ENCODE measurements around the gene FBLN1.
A peak's percentile ranks its signal among the peaks of the same experiment; 100 is the strongest.

FBLN1 gene

DNA sequence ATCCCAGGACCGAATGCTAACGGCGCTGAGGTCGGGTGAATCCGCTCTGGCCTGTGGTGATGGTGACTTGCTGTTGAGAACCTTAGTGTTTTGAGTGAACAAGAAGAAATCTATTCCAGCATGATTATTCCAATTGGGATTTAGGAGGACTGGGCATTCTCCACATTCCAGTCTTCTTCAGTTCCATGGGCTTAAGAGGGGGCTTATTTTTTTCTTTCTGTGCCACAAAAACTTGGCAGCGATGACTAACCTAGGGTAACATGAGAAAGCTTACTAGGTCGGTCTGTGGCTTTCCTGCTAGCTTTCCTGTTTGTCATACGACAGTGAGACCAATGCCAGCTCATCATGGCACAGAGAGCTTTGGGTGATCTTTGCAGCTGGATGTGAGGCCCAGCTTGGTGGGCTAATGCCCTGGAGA is 106.1 kb downstream of the FBLN1 start:
- H3K4me3 ChIP-seq (ENCODE audit: low read depth, low read length), result no peak overlapping the region
- peak; percentile 76 for DNase-seq (ENCODE audit: low read depth)
- TF ChIP-seq, protein P1, sequence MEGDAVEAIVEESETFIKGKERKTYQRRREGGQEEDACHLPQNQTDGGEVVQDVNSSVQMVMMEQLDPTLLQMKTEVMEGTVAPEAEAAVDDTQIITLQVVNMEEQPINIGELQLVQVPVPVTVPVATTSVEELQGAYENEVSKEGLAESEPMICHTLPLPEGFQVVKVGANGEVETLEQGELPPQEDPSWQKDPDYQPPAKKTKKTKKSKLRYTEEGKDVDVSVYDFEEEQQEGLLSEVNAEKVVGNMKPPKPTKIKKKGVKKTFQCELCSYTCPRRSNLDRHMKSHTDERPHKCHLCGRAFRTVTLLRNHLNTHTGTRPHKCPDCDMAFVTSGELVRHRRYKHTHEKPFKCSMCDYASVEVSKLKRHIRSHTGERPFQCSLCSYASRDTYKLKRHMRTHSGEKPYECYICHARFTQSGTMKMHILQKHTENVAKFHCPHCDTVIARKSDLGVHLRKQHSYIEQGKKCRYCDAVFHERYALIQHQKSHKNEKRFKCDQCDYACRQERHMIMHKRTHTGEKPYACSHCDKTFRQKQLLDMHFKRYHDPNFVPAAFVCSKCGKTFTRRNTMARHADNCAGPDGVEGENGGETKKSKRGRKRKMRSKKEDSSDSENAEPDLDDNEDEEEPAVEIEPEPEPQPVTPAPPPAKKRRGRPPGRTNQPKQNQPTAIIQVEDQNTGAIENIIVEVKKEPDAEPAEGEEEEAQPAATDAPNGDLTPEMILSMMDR (IDR thresholded peaks at IDR 0.05; ENCODE audit: low read depth, low read length), result no peak
- no peak for TF ChIP-seq MYC (IDR thresholded peaks at IDR 0.05; ENCODE audit: low read depth, low read length)
- no peak for TF ChIP-seq POLR2A (IDR thresholded peaks at IDR 0.05; ENCODE audit: extremely low read depth, insufficient read length)
- no peak for TF ChIP-seq MAX (IDR thresholded peaks at IDR 0.05; ENCODE audit: low read depth, low read length)

DNA sequence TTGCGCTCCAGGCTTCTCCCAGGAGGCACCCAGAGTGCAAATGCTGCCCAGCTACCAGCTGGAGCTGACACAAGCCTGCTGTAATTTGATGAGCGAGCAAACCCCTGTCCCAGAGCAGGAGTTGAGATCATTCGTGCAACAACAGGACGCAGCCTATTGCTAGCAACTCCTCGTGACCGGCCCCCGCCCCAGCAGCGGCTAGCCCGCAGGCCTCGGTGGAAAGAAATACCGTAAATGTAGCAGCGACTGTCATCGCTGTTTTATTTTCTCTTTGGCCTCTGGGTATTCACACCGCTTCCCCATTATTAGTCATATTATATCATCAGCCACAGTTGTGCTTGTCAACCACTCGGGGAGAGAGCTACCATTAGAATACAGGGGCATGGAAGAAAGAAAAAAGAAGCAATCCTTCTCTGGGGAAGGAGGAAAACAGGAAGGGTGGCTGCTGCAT is 109.8 kb downstream of the FBLN1 start:
- peak; percentile 44 for TF ChIP-seq MAX (IDR thresholded peaks at IDR 0.05; ENCODE audit: low read depth, low read length)
- TF ChIP-seq MYC (IDR thresholded peaks at IDR 0.05; ENCODE audit: low read depth, low read length), result peak; percentile 45; the same call in 1 of the 2 replicates
- TF ChIP-seq, protein P1 (IDR thresholded peaks at IDR 0.05; ENCODE audit: low read depth, low read length), result no peak
- DNase-seq (ENCODE audit: low read depth), result peak; percentile 85
- H3K4me3 ChIP-seq (ENCODE audit: low read depth, low read length), result peak overlapping the region; percentile 49

- TF ChIP-seq MYC (IDR thresholded peaks at IDR 0.05; ENCODE audit: low read depth, low read length) (no peak), POLR2A (IDR thresholded peaks at IDR 0.05; ENCODE audit: extremely low read depth, insufficient read length) (no peak), MAX (IDR thresholded peaks at IDR 0.05; ENCODE audit: low read depth, low read length) (no peak)
- TF ChIP-seq, protein P1 (IDR thresholded peaks at IDR 0.05; ENCODE audit: low read depth, low read length), result no peak
- DNase-seq (ENCODE audit: low read depth), result no peak
- peak overlapping the region; percentile 49 for H3K4me3 ChIP-seq (ENCODE audit: low read depth, low read length)
Measured at GRCh38 chr22:45612940-45613339, 110.3 kb downstream of the FBLN1 start.

- no peak overlapping the region for H3K4me3 ChIP-seq (ENCODE audit: low read depth, low read length)
- no peak for TF ChIP-seq MYC (IDR thresholded peaks at IDR 0.05; ENCODE audit: low read depth, low read length)
- no peak for TF ChIP-seq POLR2A (IDR thresholded peaks at IDR 0.05; ENCODE audit: extremely low read depth, insufficient read length)
- TF ChIP-seq, protein P1 (IDR thresholded peaks at IDR 0.05; ENCODE audit: low read depth, low read length), result no peak
- no peak for TF ChIP-seq MAX (IDR thresholded peaks at IDR 0.05; ENCODE audit: low read depth, low read length)
- DNase-seq (ENCODE audit: low read depth), result no peak
Measured at GRCh38 chr22:45615364-45615763, 112.7 kb downstream of the FBLN1 start.

DNA sequence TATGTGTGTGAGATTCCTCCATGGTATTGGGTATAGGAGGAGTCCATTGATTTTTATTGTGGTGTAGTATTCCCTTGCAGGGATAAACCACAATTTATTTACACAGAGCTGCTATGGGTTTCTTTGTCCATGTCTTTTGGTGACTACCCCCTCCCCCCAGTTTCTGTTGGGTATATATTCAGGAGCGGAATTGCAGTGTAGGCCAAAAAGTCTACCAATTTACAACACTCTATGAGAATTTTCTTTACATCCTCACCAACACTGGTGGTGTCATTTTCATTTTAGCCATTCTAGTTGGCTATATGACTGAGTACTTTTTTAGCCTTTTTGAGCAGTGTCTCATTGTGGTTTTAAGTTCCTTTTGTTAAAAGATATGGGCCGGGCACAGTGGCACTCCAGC is 113.7 kb downstream of the FBLN1 start:
- H3K4me3 ChIP-seq (ENCODE audit: low read depth, low read length), result no peak overlapping the region
- TF ChIP-seq, protein P1 (IDR thresholded peaks at IDR 0.05; ENCODE audit: low read depth, low read length), result no peak
- TF ChIP-seq POLR2A (IDR thresholded peaks at IDR 0.05; ENCODE audit: extremely low read depth, insufficient read length) (no peak), MAX (IDR thresholded peaks at IDR 0.05; ENCODE audit: low read depth, low read length) (no peak), MYC (IDR thresholded peaks at IDR 0.05; ENCODE audit: low read depth, low read length) (no peak)
- no peak for DNase-seq (ENCODE audit: low read depth)

GRCh38 chr22:45617948-45618347 is 115.3 kb downstream of the FBLN1 start:
- no peak for DNase-seq (ENCODE audit: low read depth)
- no peak overlapping the region for H3K4me3 ChIP-seq (ENCODE audit: low read depth, low read length)
- TF ChIP-seq, protein P1 (IDR thresholded peaks at IDR 0.05; ENCODE audit: low read depth, low read length), result no peak
- TF ChIP-seq POLR2A (IDR thresholded peaks at IDR 0.05; ENCODE audit: extremely low read depth, insufficient read length) (no peak), MYC (IDR thresholded peaks at IDR 0.05; ENCODE audit: low read depth, low read length) (no peak), MAX (IDR thresholded peaks at IDR 0.05; ENCODE audit: low read depth, low read length) (no peak)
